ENCODE results near the gene SMIM29.

Gene SMIM29

GRCh38 chr6:34248727-34249468 is at the start of gene SMIM29:
Gene SMIM29, minus strand, starts transcription at chr6:34249006. Its CDS starts 1,215 bp downstream, at chr6:34247791.
- peak; percentile 95 to 97 for DNase-seq (ENCODE audit: low spot score in 2 of 2)
- Histone ChIP-seq H3K4me1 (peaks cover 20% of the 10 kb centered on the region), H3K9me3 (no peaks in the 10 kb centered on the region), H3K27me3 (ENCODE audit: low read depth) (no peaks in the 10 kb centered on the region), H3K36me3 (replicated peaks) (peaks cover 14% of the 10 kb centered on the region), H3K4me3 (peak within 1 kb of the TSS; percentile 72)
- in situ Hi-C loops (cut with MboI; ENCODE audit: low sequenced_read_pairs), result loop anchor here (5.0 to 10.0 kb wide), 2 partner anchors 168 to 356 kb away; no protein-coding TSS in a partner anchor

- in situ Hi-C loops (cut with MboI; ENCODE audit: low sequenced_read_pairs), result no loop called here
- no peak overlapping the region for H3K4me3 ChIP-seq
- no peaks in the 10 kb centered on the region for H3K27me3 ChIP-seq (ENCODE audit: low read depth)
- DNase-seq (ENCODE audit: low spot score in 2 of 2), result no peak
- no peaks in the 10 kb centered on the region for H3K9me3 ChIP-seq
- no peaks in the 10 kb centered on the region for H3K4me1 ChIP-seq
- H3K36me3 ChIP-seq (replicated peaks), result peaks cover 20% of the 10 kb centered on the region
Measured at GRCh38 chr6:34295721-34296120, 46.9 kb upstream of the SMIM29 start.

GRCh38 chr6:34292954-34293353 is 44.1 kb upstream of the SMIM29 start:
- Histone ChIP-seq H3K4me1 (no peaks in the 10 kb centered on the region), H3K36me3 (replicated peaks) (peaks cover 25% of the 10 kb centered on the region), H3K27me3 (ENCODE audit: low read depth) (no peaks in the 10 kb centered on the region), H3K4me3 (no peak overlapping the region), H3K9me3 (no peaks in the 10 kb centered on the region)
- DNase-seq (ENCODE audit: low spot score in 2 of 2), result no peak
- in situ Hi-C loops (cut with MboI; ENCODE audit: low sequenced_read_pairs), result no loop called here

- in situ Hi-C loops (cut with MboI; ENCODE audit: low sequenced_read_pairs), result no loop called here
- Histone ChIP-seq H3K36me3 (replicated peaks) (peaks cover 37% of the 10 kb centered on the region), H3K4me1 (no peaks in the 10 kb centered on the region), H3K27me3 (ENCODE audit: low read depth) (no peaks in the 10 kb centered on the region), H3K9me3 (no peaks in the 10 kb centered on the region), H3K4me3 (no peak overlapping the region)
- DNase-seq (ENCODE audit: low spot score in 2 of 2), result no peak
Measured at GRCh38 chr6:34289137-34289536, 40.3 kb upstream of the SMIM29 start.

GRCh38 chr6:34288581-34288980 is 39.8 kb upstream of the SMIM29 start:
- H3K27me3 ChIP-seq (ENCODE audit: low read depth), result no peaks in the 10 kb centered on the region
- H3K36me3 ChIP-seq (replicated peaks), result peaks cover 41% of the 10 kb centered on the region
- H3K9me3 ChIP-seq, result no peaks in the 10 kb centered on the region
- no peak for DNase-seq (ENCODE audit: low spot score in 2 of 2)
- no peak overlapping the region for H3K4me3 ChIP-seq
- in situ Hi-C loops (cut with MboI; ENCODE audit: low sequenced_read_pairs), result no loop called here
- H3K4me1 ChIP-seq, result no peaks in the 10 kb centered on the region

- no peak for DNase-seq (ENCODE audit: low spot score in 2 of 2)
- H3K4me1 ChIP-seq, result no peaks in the 10 kb centered on the region
- no peaks in the 10 kb centered on the region for H3K9me3 ChIP-seq
- H3K36me3 ChIP-seq (replicated peaks), result peaks cover 22% of the 10 kb centered on the region
- in situ Hi-C loops (cut with MboI; ENCODE audit: low sequenced_read_pairs), result no loop called here
- H3K4me3 ChIP-seq, result no peak overlapping the region
- no peaks in the 10 kb centered on the region for H3K27me3 ChIP-seq (ENCODE audit: low read depth)
Measured at GRCh38 chr6:34285448-34286164, 36.8 kb upstream of the SMIM29 start.

GRCh38 chr6:34284563-34285447 is 36.0 kb upstream of the SMIM29 start:
- DNase-seq (ENCODE audit: low spot score in 2 of 2), result no peak
- H3K9me3 ChIP-seq, result no peaks in the 10 kb centered on the region
- H3K27me3 ChIP-seq (ENCODE audit: low read depth), result no peaks in the 10 kb centered on the region
- peaks cover 22% of the 10 kb centered on the region for H3K36me3 ChIP-seq (replicated peaks)
- no peak overlapping the region for H3K4me3 ChIP-seq
- in situ Hi-C loops (cut with MboI; ENCODE audit: low sequenced_read_pairs), result no loop called here
- no peaks in the 10 kb centered on the region for H3K4me1 ChIP-seq

GRCh38 chr6:34281702-34282334 is 33.0 kb upstream of the SMIM29 start:
- no peak overlapping the region for H3K4me3 ChIP-seq
- peaks cover 10% of the 10 kb centered on the region for H3K36me3 ChIP-seq (replicated peaks)
- H3K27me3 ChIP-seq (ENCODE audit: low read depth), result no peaks in the 10 kb centered on the region
- H3K9me3 ChIP-seq, result no peaks in the 10 kb centered on the region
- H3K4me1 ChIP-seq, result no peaks in the 10 kb centered on the region
- no peak for DNase-seq (ENCODE audit: low spot score in 2 of 2)
- in situ Hi-C loops (cut with MboI; ENCODE audit: low sequenced_read_pairs), result no loop called here

- Histone ChIP-seq H3K27me3 (ENCODE audit: low read depth) (no peaks in the 10 kb centered on the region), H3K36me3 (replicated peaks) (peaks cover 10% of the 10 kb centered on the region), H3K4me3 (no peak overlapping the region), H3K9me3 (no peaks in the 10 kb centered on the region), H3K4me1 (no peaks in the 10 kb centered on the region)
- in situ Hi-C loops (cut with MboI; ENCODE audit: low sequenced_read_pairs), result no loop called here
- DNase-seq (ENCODE audit: low spot score in 2 of 2), result no peak
Measured at GRCh38 chr6:34280216-34280615, 31.4 kb upstream of the SMIM29 start.

- Histone ChIP-seq H3K4me3 (no peak overlapping the region), H3K36me3 (replicated peaks) (peaks cover 2% of the 10 kb centered on the region)
- in situ Hi-C loops (cut with MboI; ENCODE audit: low sequenced_read_pairs), result no loop called here
Measured at GRCh38 chr6:34278833-34279232, 30.0 kb upstream of the SMIM29 start.

GRCh38 chr6:34277763-34278112 is 28.9 kb upstream of the SMIM29 start:
- no peaks in the 10 kb centered on the region for H3K4me1 ChIP-seq
- in situ Hi-C loops (cut with MboI; ENCODE audit: low sequenced_read_pairs), result no loop called here
- DNase-seq (ENCODE audit: low spot score in 2 of 2), result no peak

More at GRCh38 chr6:34278833-34279232, 30.0 kb upstream of the SMIM29 start:
- no peak for DNase-seq (ENCODE audit: low spot score in 2 of 2)
- Histone ChIP-seq H3K9me3 (no peaks in the 10 kb centered on the region), H3K27me3 (ENCODE audit: low read depth) (no peaks in the 10 kb centered on the region), H3K4me1 (no peaks in the 10 kb centered on the region)

GRCh38 chr6:34276881-34277762 is 28.3 kb upstream of the SMIM29 start:
- Histone ChIP-seq H3K4me3 (no peak overlapping the region), H3K9me3 (no peaks in the 10 kb centered on the region), H3K4me1 (no peaks in the 10 kb centered on the region), H3K36me3 (replicated peaks) (no peaks in the 10 kb centered on the region), H3K27me3 (ENCODE audit: low read depth) (no peaks in the 10 kb centered on the region)
- in situ Hi-C loops (cut with MboI; ENCODE audit: low sequenced_read_pairs), result no loop called here
- DNase-seq (ENCODE audit: low spot score in 2 of 2), result no peak

More at GRCh38 chr6:34277763-34278112, 28.9 kb upstream of the SMIM29 start:
- Histone ChIP-seq H3K9me3 (no peaks in the 10 kb centered on the region), H3K4me3 (no peak overlapping the region), H3K36me3 (replicated peaks) (no peaks in the 10 kb centered on the region; the same call in 1 of the 2 replicates), H3K27me3 (ENCODE audit: low read depth) (no peaks in the 10 kb centered on the region)
